IMR-90 (cell line): ENCODE data around the gene CORO7. TPM values are rescaled to one million over a fixed set of nuclear protein-coding genes. Genes with fewer than 3 reads are reported as not detected.
A peak's percentile ranks its signal among the peaks of the same experiment; 100 is the strongest.

Source experiments
- ATAC-seq: fragments of 200-7000 bp; cut with Tn5 transposase; 2 replicates; pipeline ENCODE4 v1.9.1; 2020; ENCODE audit warnings: low read depth, mild to moderate bottlenecking, moderate library complexity
- BruUV-seq: library from RNA; stranded (reverse); fragments of 400-500 nt; replicated peaks from 2 replicates; lab custom pipeline; 2021; lab: Mats Ljungman, UMichigan
- CTCF ChIA-PET: fragments of 300-600 bp; formaldehyde crosslinking; extraction: SDS; loops from one replicate; lab custom pipeline; 2021; ENCODE audit warnings: antibody characterized with exemption; lab: Yijun Ruan, JAX
- POLR2A ChIA-PET: fragments of 300-600 bp; sonication (Branson Sonifier 250); formaldehyde crosslinking; loops from one replicate; lab custom pipeline; 2022; ENCODE audit warnings: antibody characterized with exemption; ENCODE audit not compliant: unreplicated experiment; lab: Charles Lee
- DNase-seq: peaks from one replicate; pipeline ENCODE4 v3.0.0; 2013
- H2AFZ ChIP-seq: replicated peaks from 2 replicates; pipeline ENCODE3; 2013; ENCODE audit warnings: low read length, mild to moderate bottlenecking; ENCODE audit not compliant: poor library complexity
- H2AK5ac ChIP-seq: 2 replicates; pipeline ENCODE4 v1.6.1; 2013; ENCODE audit warnings: low read depth, low read length, inconsistent platforms
- H2AK9ac ChIP-seq: replicated peaks from 2 replicates; pipeline ENCODE3; 2013; ENCODE audit warnings: mild to moderate bottlenecking, low read depth, low read length, moderate library complexity; ENCODE audit not compliant: poor library complexity
- H2BK120ac ChIP-seq: 2 replicates; pipeline ENCODE4 v1.6.1; 2013; ENCODE audit warnings: low read depth, low read length, inconsistent platforms
- H2BK15ac ChIP-seq: 3 replicates; pipeline ENCODE4 v1.6.1; 2013; ENCODE audit warnings: low read depth, low read length, inconsistent platforms
- H2BK20ac ChIP-seq: 2 replicates; pipeline ENCODE4 v1.6.1; 2013; ENCODE audit warnings: low read depth, mild to moderate bottlenecking, inconsistent platforms, low read length, moderate library complexity
- H2BK5ac ChIP-seq: 2 replicates; pipeline ENCODE4 v1.6.1; 2013; ENCODE audit warnings: mild to moderate bottlenecking, low read depth, low read length, inconsistent platforms; ENCODE audit not compliant: poor library complexity, severe bottlenecking
- H3K14ac ChIP-seq: replicated peaks from 2 replicates; pipeline ENCODE4 v1.6.1; 2013; ENCODE audit warnings: low read depth, low read length, inconsistent platforms
- H3K18ac ChIP-seq: 2 replicates; pipeline ENCODE4 v1.6.1; 2013; ENCODE audit warnings: low read depth, low read length, control low read depth
- H3K23ac ChIP-seq: 2 replicates; pipeline ENCODE4 v1.6.1; 2013; ENCODE audit warnings: low read depth, low read length, inconsistent platforms
- H3K27ac ChIP-seq: 2 replicates; pipeline ENCODE4 v1.5.1; 2013; ENCODE audit warnings: mild to moderate bottlenecking, control low read depth, low read length; ENCODE audit not compliant: insufficient read depth
- H3K27me3 ChIP-seq: 2 replicates; pipeline ENCODE4 v1.6.1; 2013; ENCODE audit warnings: low read length; ENCODE audit not compliant: control insufficient read depth, insufficient read depth
- H3K36me3 ChIP-seq: 2 replicates; pipeline ENCODE4 v1.6.1; 2013; ENCODE audit warnings: low read length, mixed read lengths; ENCODE audit not compliant: control insufficient read depth, insufficient read depth
- H3K4ac ChIP-seq: 2 replicates; pipeline ENCODE4 v1.6.1; 2013; ENCODE audit warnings: low read depth, low read length, inconsistent platforms
- H3K4me1 ChIP-seq: 2 replicates; pipeline ENCODE4 v1.6.1; 2013; ENCODE audit warnings: low read length, mixed read lengths; ENCODE audit not compliant: control insufficient read depth, insufficient read depth
- H3K4me2 ChIP-seq: 2 replicates; pipeline ENCODE4 v1.6.1; 2013; ENCODE audit warnings: low read depth, mild to moderate bottlenecking, control low read depth, low read length, moderate library complexity
- H3K4me3 ChIP-seq: 2 replicates; pipeline ENCODE4 v1.5.1; 2013; ENCODE audit warnings: low read depth, mild to moderate bottlenecking, control low read depth, low read length, moderate library complexity; ENCODE audit not compliant: insufficient read depth
- H3K56ac ChIP-seq: 2 replicates; pipeline ENCODE4 v1.6.1; 2013; ENCODE audit warnings: low read length, inconsistent platforms; ENCODE audit not compliant: insufficient read depth; ENCODE audit errors: extremely low read depth
- H3K79me1 ChIP-seq, 2 experiments: 2 replicates each; pipeline ENCODE4 v1.6.1; 2013; ENCODE audit warnings: low read length in 2 of 2, inconsistent platforms in 1 of 2, low read depth in 1 of 2
- H3K9ac ChIP-seq: 2 replicates; pipeline ENCODE4 v1.6.1; 2013; ENCODE audit warnings: low read depth, low read length, control low read depth
- H3K9me1 ChIP-seq: 2 replicates; pipeline ENCODE4 v1.6.1; 2013; ENCODE audit warnings: low read length, inconsistent platforms; ENCODE audit not compliant: insufficient read depth
- H3K9me3 ChIP-seq: 2 replicates; pipeline ENCODE4 v1.6.1; 2013; ENCODE audit warnings: low read length; ENCODE audit not compliant: control insufficient read depth, insufficient read depth
- H4K20me1 ChIP-seq: 2 replicates; pipeline ENCODE4 v1.6.1; 2013; ENCODE audit warnings: low read length, inconsistent platforms; ENCODE audit not compliant: insufficient read depth
- H4K5ac ChIP-seq: 2 replicates; pipeline ENCODE4 v1.6.1; 2013; ENCODE audit warnings: mild to moderate bottlenecking, low read depth, low read length, control low read depth
- H4K8ac ChIP-seq, 2 experiments: 2 replicates each; pipeline ENCODE4 v1.6.1; 2013; ENCODE audit warnings: low read depth in 2 of 2, low read length in 2 of 2, control low read depth in 1 of 2, inconsistent platforms in 1 of 2
- H4K91ac ChIP-seq: 2 replicates; pipeline ENCODE4 v1.6.1; 2013; ENCODE audit warnings: low read depth, low read length, inconsistent platforms; ENCODE audit not compliant: insufficient read depth
- BHLHE40 ChIP-seq: fragments of 150-350 bp; IDR thresholded peaks from 2 replicates; pipeline ENCODE4 v1.6.1; 2016; ENCODE audit warnings: mild to moderate bottlenecking, low read depth, low read length
- CEBPB ChIP-seq: IDR thresholded peaks from 2 replicates; pipeline ENCODE4 v1.6.1; 2012; ENCODE audit warnings: low read depth, low read length, improper control_type of control experiment
- CHD1 ChIP-seq: IDR thresholded peaks from 2 replicates; pipeline ENCODE4 v1.6.1; 2012; ENCODE audit warnings: low read depth, low read length, improper control_type of control experiment
- FOS ChIP-seq: fragments of 150-350 bp; IDR thresholded peaks from 2 replicates; pipeline ENCODE4 v1.6.1; 2016; ENCODE audit warnings: low read depth, low read length
- MAFK ChIP-seq: IDR thresholded peaks from 2 replicates; pipeline ENCODE4 v1.6.1; 2012; ENCODE audit warnings: low read depth, low read length, improper control_type of control experiment
- MAZ ChIP-seq: IDR thresholded peaks from 2 replicates; pipeline ENCODE4 v1.6.1; 2012; ENCODE audit warnings: low read depth, mild to moderate bottlenecking, low read length, improper control_type of control experiment, moderate library complexity, borderline replicate concordance
- MXI1 ChIP-seq: IDR thresholded peaks from 2 replicates; pipeline ENCODE4 v1.6.1; 2012; ENCODE audit warnings: low read depth, mild to moderate bottlenecking, low read length, moderate library complexity, borderline replicate concordance
- NFE2L2 ChIP-seq: fragments of 150-350 bp; IDR thresholded peaks from 2 replicates; pipeline ENCODE4 v1.6.1; 2016; ENCODE audit warnings: low read depth, mild to moderate bottlenecking, low read length
- POLR2A ChIP-seq: IDR thresholded peaks from 2 replicates; pipeline ENCODE4 v1.6.1; 2012; ENCODE audit warnings: mild to moderate bottlenecking, low read depth, low read length
- RAD21 ChIP-seq: IDR thresholded peaks from 2 replicates; pipeline ENCODE4 v1.6.1; 2012; ENCODE audit warnings: low read length, improper control_type of control experiment
- RCOR1 ChIP-seq: IDR thresholded peaks from 2 replicates; pipeline ENCODE4 v1.6.1; 2012; ENCODE audit warnings: mild to moderate bottlenecking, low read length, improper control_type of control experiment; ENCODE audit not compliant: insufficient replicate concordance
- RFX5 ChIP-seq: IDR thresholded peaks from 2 replicates; pipeline ENCODE4 v1.8.0; 2012; ENCODE audit warnings: low read depth, mild to moderate bottlenecking, low read length, moderate library complexity
- SMC3 ChIP-seq: fragments of 150-350 bp; IDR thresholded peaks from 2 replicates; pipeline ENCODE4 v1.6.1; 2016; ENCODE audit warnings: low read depth, mild to moderate bottlenecking, antibody characterized with exemption, low read length, moderate library complexity
- USF2 ChIP-seq: fragments of 150-350 bp; IDR thresholded peaks from 2 replicates; pipeline ENCODE4 v1.6.1; 2017; ENCODE audit warnings: mild to moderate bottlenecking, antibody characterized with exemption, low read length, low read depth
- WGBS, 2 experiments: methylation state at CpG; one replicate each; pipeline versions ENCODE4 v1.1.5 to v1.1.7; 2013; ENCODE audit warnings: missing lambda C conversion rate in 2 of 2; ENCODE audit not compliant: insufficient read length in 1 of 2; ENCODE audit errors: extremely low coverage in 2 of 2; 5-methylcytosine and 5-hydroxymethylcytosine counted together
- dilution Hi-C: fragments of 300-500 bp; cut with HindIII; formaldehyde crosslinking; loops from one replicate; pipeline ENCODE4 v1.14.3; 2018; ENCODE audit warnings: low sequenced_read_pairs; ENCODE audit not compliant: unreplicated experiment
- in situ Hi-C: fragments of 300-500 bp; cut with MboI; formaldehyde crosslinking; loops from 3 replicates; pipeline ENCODE4 v1.14.3; 2019; ENCODE audit warnings: low sequenced_read_pairs, inconsistent platforms, mixed read lengths
- intact Hi-C: fragments of 100-400 bp; cut with micrococcal nuclease; formaldehyde crosslinking; loops from 2 replicates; pipeline ENCODE4 v1.10.0; 2022
- polyA plus RNA-seq, 3 experiments: library from polyadenylated mRNA; depleted of rRNA; stranded (reverse); fragments of >200 nt; gene quantifications; 2 replicates each; pipeline ENCODE4 v1.2.3, GENCODE V29; 2012; ENCODE audit warnings: low replicate concordance in 1 of 3
- total RNA-seq: library from RNA; depleted of rRNA; stranded (reverse); fragments of >200 nt; gene quantifications from 2 replicates; pipeline ENCODE4 v1.2.3, GENCODE V29; 2012

The CORO7 gene
- total and polyA plus RNA-seq, 2 of the 4 experiments (the other 2 are of a cell fraction) = 6.3 to 26.7 TPM

GRCh38 chr16:4399001-4399730, 17.2 kb downstream of the CORO7 start (continued):
- no peak for TF ChIP-seq RFX5

DNA sequence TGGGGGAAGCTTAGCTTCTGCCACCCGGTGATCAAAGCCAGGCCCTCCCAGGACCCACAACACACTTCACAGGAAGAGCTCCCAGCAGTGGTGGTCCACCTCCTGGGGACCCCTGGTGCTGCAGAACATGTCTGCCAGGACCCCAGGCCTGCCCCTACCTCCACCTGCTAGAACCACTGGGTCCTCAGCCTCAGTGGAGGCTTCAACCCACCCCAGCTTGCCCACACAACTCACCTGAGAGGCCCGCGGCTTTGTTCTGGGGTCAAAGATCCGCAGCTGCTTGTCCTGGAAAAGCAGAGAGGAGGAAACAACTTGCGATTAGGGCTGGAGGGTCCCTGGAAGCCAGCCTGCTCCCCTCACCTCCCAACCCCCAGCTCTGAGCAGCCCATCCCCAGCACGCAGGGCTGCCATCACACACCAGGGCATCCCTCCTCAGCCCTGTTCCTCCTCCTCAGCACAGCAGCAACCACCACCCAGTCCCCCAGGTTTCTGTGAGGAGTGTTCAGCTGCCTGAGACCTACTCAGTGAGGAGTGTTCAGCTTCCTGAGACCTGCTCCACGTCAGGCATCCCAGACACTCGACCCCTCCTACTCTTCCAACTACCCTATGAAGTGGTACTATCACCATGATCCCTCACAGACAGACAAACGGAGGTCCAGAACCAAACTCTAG, 21.2 kb downstream of the CORO7 start:
- Histone ChIP-seq H2AK5ac (no peak overlapping the region), H4K5ac (no peak overlapping the region), H4K20me1 (no peaks in the 10 kb centered on the region), H2BK5ac (peak overlapping the region; percentile 24), H2AK9ac (no peak overlapping the region), H3K9ac (no peak overlapping the region), H2BK120ac (no peak overlapping the region), H3K4ac (no peak overlapping the region), H3K14ac (no peak overlapping the region), H2BK20ac (no peak overlapping the region), H3K27ac (no peak overlapping the region), H3K4me1 (peaks cover 20% of the 10 kb centered on the region), H4K91ac (no peak overlapping the region; the same call in 1 of the 2 replicates), H3K36me3 (peaks cover 9% of the 10 kb centered on the region), H3K9me1 (peaks cover 4% of the 10 kb centered on the region; the same call in 1 of the 2 replicates), H3K56ac (no peak overlapping the region), H3K18ac (no peak overlapping the region), H3K9me3 (no peaks in the 10 kb centered on the region), H3K4me3 (no peak overlapping the region), H3K23ac (no peak overlapping the region), H2BK15ac (no peak overlapping the region; the same call in 2 of the 3 replicates), H2AFZ (no peak overlapping the region), H3K4me2 (no peak overlapping the region), H4K8ac (no peak overlapping the region), H3K79me1 (peaks cover 0 to 24% of the 10 kb centered on the region in 2 experiments; a peak in 2 of 4 replicates), H3K27me3 (no peaks in the 10 kb centered on the region)
- BruUV-seq = no TSS peak
- dilution Hi-C loops (no loop called here), intact Hi-C loops (loop anchor here (2.0 kb wide), 1 partner anchor 44 kb away; the partner anchor contains the start of gene PAM16), in situ Hi-C loops (loop anchor here (5.0 kb wide), 1 partner anchor 33 kb away; no protein-coding TSS in a partner anchor)
- WGBS, 2 experiments = no CpG with 5 or more reads among the region's 9 CpGs
- ChIA-PET POLR2A (no interaction called here), CTCF (no interaction called here)
- DNase-seq = no peak
- ATAC-seq = no peak
- TF ChIP-seq MAZ (no peak), CHD1 (no peak), RFX5 (no peak), SMC3 (no peak), USF2 (no peak), RAD21 (no peak), NFE2L2 (no peak), CEBPB (no peak), RCOR1 (no peak), MAFK (no peak), FOS (no peak), MXI1 (no peak), BHLHE40 (no peak), POLR2A (no peak)
